ENCODE measurements around the gene MGST1. TPM values are rescaled to one million over a fixed set of nuclear protein-coding genes. Genes with fewer than 3 reads are reported as not detected.
"Not testable (repeated sequence)": the region's sequence is repeated elsewhere in the genome, so short reads cannot be mapped to it uniquely, and the experiment has no call there.

MGST1 gene
- total RNA-seq, 8 experiments from 2014 or later = 14.1 to 345 (median 21.9) TPM

DNA sequence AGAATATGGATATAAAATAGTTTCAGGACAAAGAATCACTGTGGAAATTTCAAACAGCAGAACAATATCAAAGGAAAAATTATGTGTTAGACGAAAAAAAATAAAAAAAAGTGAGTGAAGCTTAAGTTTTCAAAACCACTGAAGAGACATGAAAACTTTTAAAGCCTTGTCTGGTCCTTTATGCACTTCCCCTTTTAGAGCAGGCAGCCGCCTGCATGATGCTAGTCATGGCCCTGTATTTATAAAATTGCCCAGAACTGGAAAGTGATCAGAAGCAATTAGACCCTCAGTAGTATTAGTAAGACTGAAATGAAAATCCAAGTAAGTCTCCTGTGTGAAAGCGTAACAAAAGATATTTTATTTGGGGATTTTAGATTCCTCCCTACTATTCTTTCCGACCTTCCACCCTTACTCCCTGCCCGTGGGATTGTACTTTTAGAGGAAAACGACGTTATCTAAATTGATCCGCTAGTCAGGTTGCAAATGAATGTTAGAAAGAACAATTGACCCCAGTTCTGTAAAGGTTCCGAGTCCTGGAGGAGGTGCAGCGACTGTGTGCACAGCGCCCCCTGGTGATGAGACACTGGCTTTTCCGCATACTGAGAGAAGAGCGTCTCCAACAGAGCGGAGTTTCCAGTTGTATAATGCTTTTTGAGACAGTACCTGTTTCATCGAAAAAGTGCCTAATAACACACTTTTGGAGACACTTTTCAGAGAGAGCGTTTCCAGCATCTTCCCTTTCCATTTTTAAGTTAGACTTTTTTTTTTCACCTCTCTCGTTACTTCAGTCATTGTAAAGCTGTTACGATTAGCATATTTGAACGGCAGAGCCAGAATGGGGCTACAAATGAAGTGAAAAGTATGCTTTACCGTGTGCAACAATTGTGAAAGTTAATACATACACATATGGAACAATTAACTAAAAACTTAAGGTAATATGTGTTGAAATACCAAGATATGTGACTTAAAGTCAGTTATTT, 12.4 kb downstream of the MGST1 start:
- WGBS, 10 experiments = 43 to 88% (median 80%) methylated on average over 5 to 20 of the region's 20 CpGs
- in situ Hi-C loops (cut with MboI; ENCODE audit: low pct_unique_long_range_greater_than_20kb in 2 of 9, low sequenced_read_pairs in 9 of 9, unreplicated experiment in 9 of 9) = loop anchor here in 3 of 9 experiments (10.0 to 25.0 kb wide), 3 partner anchors 173 to 273 kb away; no protein-coding TSS in a partner anchor
- Histone ChIP-seq H3K4me3 (no peak overlapping the region), H3K27ac (no peak overlapping the region), H3K4me1 (replicated peaks in 1 of 2) (no peaks in the 10 kb centered on the region)
- ATAC-seq (replicated peaks in 6 of 8) = peak in 3 of 8 experiments; percentile 57 to 69 (median 62)

DNA sequence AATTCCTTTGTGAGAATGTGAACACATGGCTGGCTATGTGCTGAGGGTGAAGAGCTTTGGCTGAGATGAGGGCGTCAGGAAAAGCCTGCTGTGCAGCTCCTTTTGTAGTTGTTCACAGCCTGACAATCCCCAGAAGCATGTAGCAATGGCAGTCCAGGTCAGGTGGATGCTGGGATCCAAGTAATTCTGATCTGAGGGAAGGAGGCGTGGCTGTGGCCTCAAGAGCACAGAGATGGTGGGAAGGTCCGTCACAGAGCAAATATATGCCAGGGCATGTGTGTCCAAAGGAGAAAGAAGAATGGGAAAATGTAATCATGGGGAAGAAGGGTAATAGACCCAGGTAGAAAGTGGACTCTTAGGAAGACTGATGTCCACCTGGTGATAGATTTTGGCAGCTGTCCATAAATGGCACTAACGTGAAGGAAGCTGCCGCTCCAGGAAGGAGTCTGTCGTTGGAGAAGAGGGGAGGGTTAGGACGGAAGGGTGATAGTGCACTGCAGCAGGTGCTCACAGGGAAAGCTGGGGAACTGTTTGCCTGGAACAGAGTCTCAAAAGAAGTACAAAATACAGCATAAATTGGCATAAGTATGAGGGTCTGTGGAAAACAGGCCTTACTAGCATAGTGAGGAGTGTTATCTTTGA, 13.8 kb downstream of the MGST1 start:
- Histone ChIP-seq H3K27ac (no peak overlapping the region), H3K4me1 (replicated peaks in 1 of 2) (no peaks in the 10 kb centered on the region), H3K4me3 (no peak overlapping the region)
- in situ Hi-C loops (cut with MboI; ENCODE audit: low pct_unique_long_range_greater_than_20kb in 2 of 9, low sequenced_read_pairs in 9 of 9, unreplicated experiment in 9 of 9) = loop anchor here in 2 of 9 experiments (25.0 kb wide), 2 partner anchors 174 to 274 kb away; no protein-coding TSS in a partner anchor
- ATAC-seq (replicated peaks in 6 of 8) = no peak
- WGBS, 10 experiments = 65 to 100% (median 92%) methylated on average over 1 to 6 of the region's 7 CpGs; no CpG with 5 or more reads in 1 of the 10 experiments

DNA sequence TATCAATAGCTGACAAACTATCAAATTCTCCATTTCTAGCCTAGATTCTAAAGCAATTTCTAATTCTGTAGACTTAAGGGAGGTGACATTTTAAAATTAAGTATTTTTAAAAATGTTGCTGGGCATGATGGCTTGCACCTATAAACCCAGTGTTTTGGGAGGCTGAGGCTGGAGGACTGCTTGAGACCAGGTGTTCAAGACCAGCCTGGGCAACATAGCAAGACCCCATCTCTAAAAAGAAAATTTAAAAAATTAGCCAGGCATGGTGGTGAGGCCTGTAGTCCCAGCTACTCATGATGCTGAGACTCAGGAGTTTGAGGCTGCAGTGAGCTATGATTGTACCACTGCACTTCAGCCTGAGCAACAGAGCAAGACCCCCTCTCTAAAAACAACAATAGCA, 15.1 kb downstream of the MGST1 start:
- Histone ChIP-seq H3K4me3 (no peak overlapping the region), H3K4me1 (replicated peaks in 1 of 2) (no peaks in the 10 kb centered on the region), H3K27ac (no peak overlapping the region)
- in situ Hi-C loops (cut with MboI; ENCODE audit: low pct_unique_long_range_greater_than_20kb in 2 of 9, low sequenced_read_pairs in 9 of 9, unreplicated experiment in 9 of 9) = loop anchor here in 2 of 9 experiments (25.0 kb wide), 2 partner anchors 175 to 275 kb away; no protein-coding TSS in a partner anchor
- ATAC-seq (replicated peaks in 6 of 8) = no peak

DNA sequence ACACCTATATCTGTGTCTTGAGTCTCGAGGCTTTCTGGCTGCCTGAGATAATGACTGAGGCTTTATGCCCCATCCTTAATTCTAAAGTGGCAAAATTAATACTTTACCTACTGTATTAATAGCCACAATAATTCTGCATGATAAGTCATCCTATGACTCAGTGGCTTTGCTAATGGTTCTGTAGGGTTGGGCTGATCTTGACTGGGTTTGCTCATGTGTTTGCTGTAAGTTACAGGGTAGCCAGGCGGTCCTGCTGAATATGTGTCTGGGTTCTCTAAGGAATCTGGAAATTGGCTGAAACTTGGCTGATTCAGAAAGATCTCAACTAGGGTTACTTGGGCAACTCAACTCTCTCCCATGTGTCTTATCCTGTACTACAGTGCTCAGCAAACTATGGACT, 21.7 kb downstream of the MGST1 start:
- in situ Hi-C loops (cut with MboI; ENCODE audit: low pct_unique_long_range_greater_than_20kb in 2 of 9, low sequenced_read_pairs in 9 of 9, unreplicated experiment in 9 of 9) = loop anchor here in 2 of 9 experiments (25.0 kb wide), 2 partner anchors 182 to 282 kb away; no protein-coding TSS in a partner anchor

DNA sequence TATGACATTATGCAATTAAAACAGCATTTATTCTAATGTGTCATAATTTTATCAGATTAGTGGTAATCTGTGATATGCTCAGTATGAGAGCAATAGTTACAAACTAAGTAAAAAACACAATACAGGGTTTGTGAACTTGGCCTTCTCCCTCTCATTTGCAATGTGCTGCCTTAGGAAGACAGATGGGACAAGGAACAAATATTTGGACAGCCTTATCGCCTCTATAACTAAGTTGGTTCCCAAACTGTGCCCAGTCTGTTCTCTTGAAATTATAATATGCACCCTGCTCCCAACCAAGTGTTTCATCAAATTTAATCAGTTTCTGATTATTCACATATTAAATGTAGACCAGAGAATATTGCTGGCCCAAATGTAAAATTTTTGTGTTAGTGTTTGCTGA, 22.7 kb downstream of the MGST1 start:
- 83 to 100% (median 89%) methylated on average over 1 of the region's 1 CpG; no CpG with 5 or more reads in 4 of the 10 experiments for WGBS, 10 experiments
- ATAC-seq (replicated peaks in 6 of 8) = no peak
- H3K27ac ChIP-seq = no peak overlapping the region
- no peak overlapping the region for H3K4me3 ChIP-seq
- H3K4me1 ChIP-seq (replicated peaks in 1 of 2) = no peaks in the 10 kb centered on the region
- in situ Hi-C loops (cut with MboI; ENCODE audit: low pct_unique_long_range_greater_than_20kb in 2 of 9, low sequenced_read_pairs in 9 of 9, unreplicated experiment in 9 of 9) = loop anchor here in 2 of 9 experiments (25.0 kb wide), 2 partner anchors 183 to 283 kb away; no protein-coding TSS in a partner anchor

More for the DNA sequence above, 21.7 kb downstream of the MGST1 start:
- no peak overlapping the region for H3K4me3 ChIP-seq
- H3K27ac ChIP-seq = no peak overlapping the region
- peak in 2 of 8 experiments; percentile 80 for ATAC-seq (replicated peaks in 6 of 8)
- H3K4me1 ChIP-seq (replicated peaks in 1 of 2) = no peaks in the 10 kb centered on the region
- 67 to 100% (median 83%) methylated on average over 1 to 2 of the region's 2 CpGs; no CpG with 5 or more reads in 3 of the 10 experiments for WGBS, 10 experiments

DNA sequence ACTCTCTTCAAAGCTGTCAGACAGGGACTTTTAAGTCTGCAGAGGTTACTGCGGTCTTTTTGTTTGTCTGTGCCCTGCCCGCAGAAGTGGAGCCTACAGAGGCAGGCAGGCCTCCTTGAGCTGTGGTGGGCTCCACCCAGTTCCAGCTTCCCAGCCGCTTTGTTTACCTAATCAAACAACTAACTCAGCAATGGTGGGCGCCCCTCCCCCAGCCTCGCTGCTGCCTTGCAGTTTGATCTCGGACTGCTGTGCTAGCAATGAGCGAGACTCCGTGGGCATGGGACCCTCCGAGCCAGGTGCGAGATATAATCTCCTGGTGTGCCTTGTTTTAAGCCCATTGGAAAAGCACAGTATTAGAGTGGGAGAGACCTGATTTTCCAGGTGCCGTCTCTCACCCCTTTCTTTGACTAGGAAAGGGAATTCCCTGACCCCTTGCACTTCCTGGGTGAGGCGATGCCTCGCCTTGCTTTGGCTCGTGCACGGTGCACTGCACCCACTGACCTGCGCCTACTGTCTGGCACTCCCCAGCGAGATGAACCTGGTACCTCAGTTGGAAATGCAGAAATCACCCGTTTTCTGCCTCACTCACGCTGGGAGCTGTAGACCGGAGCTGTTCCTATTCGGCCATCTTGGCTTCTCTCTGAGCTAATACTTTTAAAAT, 35.3 kb downstream of the MGST1 start:
- ATAC-seq (replicated peaks in 6 of 8); in situ Hi-C loops (cut with MboI; ENCODE audit: low pct_unique_long_range_greater_than_20kb in 2 of 9, low sequenced_read_pairs in 9 of 9, unreplicated experiment in 9 of 9): not testable (repeated sequence)

DNA sequence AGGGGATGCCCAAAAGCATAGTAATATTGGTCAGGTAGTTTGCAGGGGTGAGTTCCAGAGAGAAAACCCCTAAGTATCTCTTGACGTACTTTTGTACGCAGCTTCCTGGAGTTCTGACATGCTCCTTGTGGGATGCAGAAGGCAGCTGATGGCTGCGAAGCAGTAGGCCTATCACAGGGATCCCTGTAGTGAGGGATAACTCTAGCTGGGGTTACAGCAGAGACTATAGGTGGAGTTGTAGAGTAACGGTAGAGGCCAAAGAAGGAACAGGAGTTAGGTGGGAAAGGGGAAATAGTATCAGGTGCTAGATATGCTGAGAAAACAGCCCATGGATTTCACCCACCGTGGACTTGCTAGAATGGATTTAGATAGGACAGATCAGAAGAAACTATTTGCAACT, 37.3 kb downstream of the MGST1 start:
- H3K27ac ChIP-seq = no peak overlapping the region
- no peaks in the 10 kb centered on the region for H3K4me1 ChIP-seq (replicated peaks in 1 of 2)
- ATAC-seq (replicated peaks in 6 of 8) = no peak
- no peak overlapping the region for H3K4me3 ChIP-seq
- in situ Hi-C loops (cut with MboI; ENCODE audit: low pct_unique_long_range_greater_than_20kb in 2 of 9, low sequenced_read_pairs in 9 of 9, unreplicated experiment in 9 of 9) = no loop called here
- 41 to 100% (median 93%) methylated on average over 1 to 4 of the region's 5 CpGs for WGBS, 10 experiments

More for the DNA sequence above, 35.3 kb downstream of the MGST1 start:
- WGBS, 10 experiments = 54 to 100% (median 88%) methylated on average over 3 to 14 of the region's 21 CpGs; no CpG with 5 or more reads in 2 of the 10 experiments
- H3K4me1 ChIP-seq (replicated peaks in 1 of 2); H3K4me3 ChIP-seq; H3K27ac ChIP-seq: not testable (repeated sequence)

DNA sequence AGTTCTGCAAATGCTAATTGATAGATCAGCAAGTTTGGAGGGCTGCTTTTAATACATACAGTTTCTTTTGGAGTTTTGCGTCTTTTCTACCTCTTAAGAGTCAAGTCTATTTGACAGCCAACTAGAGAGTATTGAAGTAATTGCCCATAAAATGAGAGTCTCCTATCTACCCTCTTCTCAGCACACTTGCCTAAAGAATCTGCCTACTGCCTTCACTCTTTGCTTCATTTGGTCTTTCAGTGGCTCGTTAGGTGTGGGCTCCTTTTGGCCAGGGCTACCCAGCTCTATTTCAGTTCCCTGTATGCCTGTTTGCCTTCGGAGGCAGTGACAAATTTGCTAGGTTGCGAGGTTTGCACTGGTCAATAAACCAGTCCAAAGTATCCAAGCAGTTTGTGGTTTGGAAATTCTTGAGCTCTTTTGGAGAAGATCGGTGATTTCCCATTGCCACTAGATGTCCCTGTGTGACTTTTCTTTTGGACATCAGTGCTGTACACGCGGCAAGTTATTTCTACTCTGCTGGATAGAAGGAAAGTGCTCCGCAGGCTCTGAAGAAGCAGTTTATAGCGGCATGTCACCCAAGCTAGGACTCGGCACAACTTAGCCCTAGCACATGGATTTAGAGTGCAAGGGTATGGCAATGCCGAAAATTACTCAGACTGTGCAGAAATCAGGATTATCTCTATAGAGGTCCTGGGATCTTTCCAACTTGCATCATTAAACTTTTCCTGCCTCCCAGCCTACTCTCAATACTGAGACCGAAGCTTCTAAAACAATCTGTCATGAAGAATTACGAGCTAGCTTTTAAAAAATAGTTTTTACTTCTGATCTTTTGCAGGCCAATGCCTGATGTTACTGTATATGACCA, 38.6 kb downstream of the MGST1 start:
- in situ Hi-C loops (cut with MboI; ENCODE audit: low pct_unique_long_range_greater_than_20kb in 2 of 9, low sequenced_read_pairs in 9 of 9, unreplicated experiment in 9 of 9) = no loop called here
- H3K4me1 ChIP-seq (replicated peaks in 1 of 2) = no peaks in the 10 kb centered on the region
- no peak overlapping the region for H3K4me3 ChIP-seq
- H3K27ac ChIP-seq = no peak overlapping the region
- 7 to 59% (median 36%) methylated on average over 2 to 12 of the region's 13 CpGs; no CpG with 5 or more reads in 1 of the 10 experiments for WGBS, 10 experiments
- peak; percentile 85 to 99 (median 91) for ATAC-seq (replicated peaks in 6 of 8)

DNA sequence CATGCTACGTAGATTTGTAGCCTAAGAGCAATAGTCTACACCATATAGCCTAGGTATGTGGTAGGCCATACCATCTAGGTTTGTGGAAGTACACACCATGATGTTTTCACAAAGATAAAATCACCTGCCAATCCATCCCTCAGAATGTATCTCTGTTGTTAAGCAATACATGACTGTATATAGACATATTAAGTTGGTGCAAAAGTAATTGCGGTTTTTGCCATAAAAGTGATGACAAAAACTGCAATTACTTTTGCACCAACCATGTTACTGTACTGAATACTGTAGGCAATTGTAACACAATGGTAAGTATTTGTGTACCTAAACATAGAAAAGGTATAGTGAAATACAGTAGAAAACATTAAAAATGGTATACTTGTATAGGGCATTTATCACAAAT, 40.5 kb downstream of the MGST1 start:
- in situ Hi-C loops (cut with MboI; ENCODE audit: low pct_unique_long_range_greater_than_20kb in 2 of 9, low sequenced_read_pairs in 9 of 9, unreplicated experiment in 9 of 9) = no loop called here
- no peak for ATAC-seq (replicated peaks in 6 of 8)

DNA sequence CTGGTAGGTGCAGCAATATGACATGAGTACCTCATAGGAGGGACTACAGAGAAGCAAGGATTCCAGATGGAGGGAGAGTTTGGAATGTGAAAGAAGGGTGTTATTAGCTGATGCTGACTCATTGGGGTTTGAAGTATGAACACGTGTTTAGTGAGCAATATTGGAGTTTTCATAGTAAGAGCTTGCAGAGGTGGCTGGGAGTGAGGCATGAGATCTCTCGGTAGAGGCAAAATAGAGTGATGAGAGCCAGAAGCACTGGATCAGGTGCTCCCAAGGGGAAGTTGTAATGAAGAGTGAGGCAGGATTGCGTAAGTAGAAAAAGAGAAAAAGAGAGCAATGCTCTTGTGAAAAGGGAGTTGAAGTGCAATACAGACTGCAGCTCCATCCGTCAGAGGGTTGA, 42.1 kb downstream of the MGST1 start:
- in situ Hi-C loops (cut with MboI; ENCODE audit: low pct_unique_long_range_greater_than_20kb in 2 of 9, low sequenced_read_pairs in 9 of 9, unreplicated experiment in 9 of 9) = no loop called here
- ATAC-seq (replicated peaks in 6 of 8) = peak in 2 of 8 experiments; percentile 70 to 86
- Histone ChIP-seq H3K4me3 (no peak overlapping the region), H3K4me1 (replicated peaks in 1 of 2) (no peaks in the 10 kb centered on the region), H3K27ac (no peak overlapping the region)
- WGBS, 10 experiments = 50 to 100% (median 78%) methylated on average over 1 to 4 of the region's 4 CpGs

More for the DNA sequence above, 40.5 kb downstream of the MGST1 start:
- H3K4me3 ChIP-seq = no peak overlapping the region
- no peak overlapping the region for H3K27ac ChIP-seq
- no peaks in the 10 kb centered on the region for H3K4me1 ChIP-seq (replicated peaks in 1 of 2)
- WGBS, 10 experiments = 0 to 100% (median 75%) methylated on average over 1 to 2 of the region's 2 CpGs; no CpG with 5 or more reads in 1 of the 10 experiments

DNA sequence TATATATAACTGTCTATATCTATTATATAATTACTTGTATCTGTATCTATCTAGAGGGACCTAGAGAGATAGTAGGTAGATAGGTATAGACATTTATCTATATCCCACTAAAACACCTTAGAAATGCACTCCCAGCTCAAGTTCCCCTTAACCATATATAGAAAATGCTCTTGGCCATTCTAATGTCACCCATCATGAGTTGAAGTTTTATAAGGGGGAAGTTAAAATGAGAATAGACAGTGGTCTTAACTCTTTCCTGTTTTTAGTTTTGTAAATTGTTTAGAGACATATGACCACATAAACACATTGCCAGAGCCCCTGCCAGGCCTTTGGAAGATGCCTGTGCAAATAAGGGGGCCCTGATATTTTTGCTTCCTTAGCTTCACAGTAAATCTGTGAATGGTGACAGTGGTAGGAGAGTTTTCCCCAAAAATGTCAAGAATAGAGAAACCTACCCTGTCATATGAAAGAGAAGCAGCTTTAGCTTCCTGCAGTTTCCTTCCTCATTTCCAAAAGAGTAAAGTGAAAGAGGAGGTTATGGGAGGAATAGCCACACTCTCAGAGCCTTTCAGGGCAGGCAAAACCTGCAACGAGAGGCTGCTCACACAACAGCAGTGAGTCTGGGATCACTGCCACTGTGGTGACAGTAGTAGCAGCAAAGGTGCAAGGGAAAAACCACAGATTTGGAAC, 45.5 kb downstream of the MGST1 start:
- no peak overlapping the region for H3K27ac ChIP-seq
- ATAC-seq (replicated peaks in 6 of 8) = no peak
- 0 to 100% (median 33%) methylated on average over 1 of the region's 1 CpG; no CpG with 5 or more reads in 5 of the 10 experiments for WGBS, 10 experiments
- in situ Hi-C loops (cut with MboI; ENCODE audit: low pct_unique_long_range_greater_than_20kb in 2 of 9, low sequenced_read_pairs in 9 of 9, unreplicated experiment in 9 of 9) = no loop called here
- H3K4me1 ChIP-seq (replicated peaks in 1 of 2) = no peaks in the 10 kb centered on the region
- H3K4me3 ChIP-seq = no peak overlapping the region
